NCI-H2171 treated with DMSO at 0.1 percent for 48 hours (cell line): ENCODE results near the gene RGCC.

ENCODE experiments used
- DNase-seq: peaks from one replicate; lab custom pipeline; 2025; lab: John Stamatoyannopoulos, UW

Gene RGCC

DNA sequence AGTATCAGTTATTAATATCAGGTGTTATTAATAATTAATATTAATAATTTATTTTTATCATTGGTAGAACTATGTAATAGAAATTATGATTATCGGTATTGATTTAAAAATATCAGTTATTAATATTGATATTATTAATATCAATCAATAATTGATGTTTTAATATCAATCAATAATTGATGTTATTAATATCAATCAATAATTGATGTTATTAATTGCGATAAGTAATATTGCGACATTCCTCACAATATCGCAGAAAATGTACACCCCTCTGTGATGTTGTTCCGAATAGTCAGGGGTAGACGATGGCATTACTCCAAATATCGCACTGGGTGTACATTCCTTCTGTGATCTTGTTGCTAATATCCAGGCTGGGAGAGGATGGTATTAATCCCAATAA is 3.7 kb upstream of the RGCC start:
- DNase-seq: no peak

DNA sequence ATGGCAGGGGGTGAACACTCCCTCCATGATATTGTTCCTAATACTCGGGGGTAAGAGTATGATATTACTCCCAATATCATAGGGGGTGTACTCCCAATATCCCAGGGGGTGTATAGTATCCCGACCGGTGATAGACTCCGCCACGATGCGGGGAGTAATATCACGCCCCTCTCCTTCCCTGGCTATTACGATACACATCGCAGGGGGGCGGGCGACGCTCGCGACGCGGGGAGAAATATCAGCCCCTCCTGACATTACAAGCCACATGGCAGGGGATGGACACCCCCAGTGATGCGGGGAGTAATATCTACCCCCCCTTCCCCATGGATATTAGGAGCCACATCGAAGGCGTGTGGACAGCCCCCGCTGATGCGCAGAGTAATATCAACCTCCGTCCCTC is 3.2 kb upstream of the RGCC start:
- no peak for DNase-seq

GRCh38 chr13:41455725-41456419 is 1.5 kb upstream of the RGCC start:
- no peak for DNase-seq

DNA sequence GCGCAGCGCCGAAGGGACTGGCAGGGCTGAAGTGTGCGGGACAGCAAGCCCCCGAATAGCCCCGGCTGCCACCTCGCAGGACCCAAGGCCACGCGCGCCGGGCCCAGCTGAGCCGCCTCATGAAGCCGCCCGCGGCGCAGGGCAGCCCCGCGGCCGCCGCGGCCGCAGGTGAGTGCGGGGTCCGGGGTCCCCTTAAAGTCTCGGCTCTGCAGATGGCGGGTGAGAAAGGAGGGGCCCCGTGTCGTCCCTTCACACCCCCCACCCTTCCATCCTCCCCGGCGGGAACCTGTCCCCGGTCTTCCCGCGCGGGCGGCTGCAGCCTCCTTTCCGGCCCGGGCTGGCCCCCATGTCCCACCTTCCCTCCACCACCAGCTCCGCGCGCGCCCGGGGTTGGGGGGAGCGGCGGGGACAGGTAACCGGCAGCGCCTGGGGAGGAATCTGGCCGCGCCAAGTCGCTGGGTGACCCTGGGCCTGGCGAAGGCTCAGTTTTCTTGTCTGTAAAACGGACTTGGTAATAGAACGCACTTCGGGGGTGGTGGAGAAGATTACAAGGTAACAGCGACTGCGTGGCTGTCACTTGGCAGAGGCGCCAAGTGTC is 338 bp downstream of the RGCC start:
- no peak for DNase-seq

GRCh38 chr13:41458187-41458760 is 924 bp downstream of the RGCC start:
- DNase-seq: no peak

DNA sequence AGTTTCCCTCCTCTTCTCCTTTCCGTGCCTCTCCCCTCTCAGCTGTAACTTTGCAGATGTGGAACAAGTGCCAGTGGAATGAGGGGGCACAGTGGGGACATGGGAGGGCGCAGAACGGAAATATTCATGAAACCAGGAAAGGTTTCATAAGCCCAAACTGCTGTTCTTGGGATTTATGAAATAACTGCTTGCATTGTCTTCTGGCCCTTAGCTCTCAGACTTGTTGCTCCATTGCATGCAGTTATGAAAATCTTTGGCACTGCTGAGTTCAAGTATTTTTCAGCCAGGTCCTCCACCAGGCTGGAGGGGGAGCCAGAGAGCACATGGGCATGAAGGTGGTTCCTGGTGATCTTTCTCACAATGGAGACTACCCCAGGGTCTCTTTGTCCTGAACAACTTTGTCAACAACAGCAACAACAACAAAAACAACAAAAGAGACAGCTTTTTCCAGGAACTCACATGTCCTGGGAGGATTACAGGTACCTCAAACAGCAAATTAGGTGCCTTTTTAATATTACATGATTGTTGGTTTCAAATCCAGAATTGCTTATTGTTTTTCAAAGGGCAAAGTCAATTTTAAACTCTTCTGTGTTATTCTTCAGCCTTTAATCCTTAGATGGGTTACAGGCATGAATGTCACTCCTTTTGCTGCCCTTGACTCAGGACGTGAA is 1.5 kb downstream of the RGCC start:
- DNase-seq: peak; percentile 8

GRCh38 chr13:41459432-41460073 is 2.2 kb downstream of the RGCC start:
- no peak for DNase-seq

- DNase-seq: no peak
Measured at GRCh38 chr13:41460074-41460465, 2.7 kb downstream of the RGCC start.

DNA sequence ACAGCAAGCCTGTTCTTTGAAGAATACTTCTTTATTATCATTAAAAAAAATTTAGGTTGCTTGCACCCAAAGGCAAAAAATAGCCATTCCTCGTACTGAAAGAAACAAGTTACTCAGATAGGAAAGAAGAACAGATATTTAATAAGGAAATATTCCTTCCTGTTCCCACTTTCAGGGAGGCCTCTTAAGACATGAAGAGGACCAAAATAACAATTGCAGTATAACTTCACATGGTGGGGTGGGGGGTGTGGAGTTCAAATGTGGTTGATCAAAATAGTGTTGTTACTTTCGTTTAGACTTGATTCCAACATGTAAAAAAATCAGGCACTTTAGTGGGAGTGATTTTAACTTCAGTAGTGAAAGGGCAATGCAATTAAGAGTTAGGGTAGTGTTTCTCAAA is 3.6 kb downstream of the RGCC start:
- no peak for DNase-seq

GRCh38 chr13:41461527-41462139 is 4.3 kb downstream of the RGCC start:
- DNase-seq: no peak

DNA sequence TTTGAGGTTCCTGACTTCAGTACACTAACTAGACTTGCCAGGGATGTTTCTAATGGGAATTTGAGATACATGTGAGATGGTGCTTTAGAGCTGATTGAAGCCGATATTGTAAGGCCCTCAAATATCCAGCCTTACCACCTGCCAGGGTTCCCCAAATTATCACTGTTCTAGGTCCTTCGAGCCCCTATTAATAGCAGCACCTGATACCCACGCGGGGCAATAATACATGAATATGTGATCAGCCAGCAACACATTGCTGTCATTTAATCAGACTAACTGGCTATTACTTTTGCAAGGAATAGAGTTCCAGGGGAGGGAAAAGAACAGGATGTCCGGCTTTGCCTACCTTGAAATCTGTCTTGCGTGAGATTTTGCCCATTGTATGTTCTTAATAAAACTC is 5.1 kb downstream of the RGCC start:
- DNase-seq: no peak

GRCh38 chr13:41463838-41464602 is 6.7 kb downstream of the RGCC start:
- DNase-seq: no peak

GRCh38 chr13:41465241-41465847 is 8.0 kb downstream of the RGCC start:
- DNase-seq: no peak

DNA sequence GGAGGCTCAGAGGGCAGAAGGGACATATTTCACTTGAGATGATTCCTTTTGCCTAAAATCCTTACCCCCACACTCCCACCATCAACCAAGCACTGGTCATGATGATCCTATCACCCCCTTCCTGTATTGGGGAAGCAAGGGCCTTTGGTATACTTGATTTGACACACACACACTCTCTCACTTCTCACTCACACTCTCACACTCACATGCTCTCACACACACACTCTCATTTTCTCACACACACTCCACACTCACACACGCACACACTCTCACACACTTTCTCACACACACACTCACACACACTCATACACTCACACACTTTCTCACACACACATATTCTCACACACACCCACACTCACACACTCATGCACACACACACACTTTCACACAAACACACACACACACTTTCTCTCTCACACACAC is 8.6 kb downstream of the RGCC start:
- DNase-seq: no peak

DNA sequence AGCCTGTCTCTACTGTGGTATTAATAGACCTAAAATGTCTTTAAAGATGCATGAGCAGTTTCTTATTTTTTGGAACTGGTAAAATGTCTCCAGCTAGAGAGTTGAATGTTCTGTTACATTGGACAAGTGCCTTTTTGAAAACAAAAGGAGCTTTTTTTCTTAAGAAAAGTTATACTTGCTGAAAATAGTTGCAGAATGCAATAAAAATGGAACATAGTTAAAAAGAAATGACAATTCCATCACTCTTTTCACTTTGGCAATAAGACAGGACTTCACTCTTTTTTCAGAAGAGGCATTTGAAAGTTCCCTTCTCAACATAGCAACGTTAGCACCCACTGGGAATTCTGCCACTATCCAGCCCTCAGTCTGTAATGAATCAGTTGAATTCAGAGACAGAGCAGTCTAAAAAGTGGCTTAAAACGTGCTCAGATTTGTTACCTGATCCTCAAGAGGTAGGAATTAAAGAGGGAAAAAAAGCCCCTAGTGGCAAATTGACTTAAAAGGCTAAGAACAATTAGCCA is 10.1 kb downstream of the RGCC start:
- DNase-seq: no peak

- DNase-seq: no peak
Measured at GRCh38 chr13:41468631-41469030, 11.3 kb downstream of the RGCC start.

- DNase-seq: no peak
Measured at GRCh38 chr13:41470196-41470595, 12.8 kb downstream of the RGCC start.

GRCh38 chr13:41471785-41472184 is 14.4 kb downstream of the RGCC start:
- DNase-seq: no peak

GRCh38 chr13:41487222-41487621 is 29.9 kb downstream of the RGCC start:
- DNase-seq: no peak

DNA sequence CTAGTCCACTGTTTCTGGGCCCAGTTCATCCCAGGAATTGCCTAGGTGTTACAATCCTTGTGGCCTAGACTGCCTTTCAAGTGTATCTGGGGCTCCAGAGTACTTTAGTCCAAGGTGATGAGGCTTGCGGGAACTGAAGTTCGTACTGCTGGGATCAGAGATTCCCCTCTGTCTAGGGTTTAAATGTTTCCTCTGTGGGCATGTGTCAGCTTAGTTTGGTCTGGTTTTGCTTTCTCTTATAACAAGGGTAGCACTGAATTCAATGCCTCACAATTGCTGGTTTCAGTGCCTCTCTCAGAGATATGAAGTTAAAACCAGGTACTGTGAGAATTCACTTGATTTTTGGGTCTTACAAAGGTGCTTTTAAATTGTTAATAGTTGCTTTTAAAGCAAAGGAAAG is 30.8 kb downstream of the RGCC start:
- no peak for DNase-seq
